ENCODE data around the gene SHROOM3.

The SHROOM3 gene

DNA sequence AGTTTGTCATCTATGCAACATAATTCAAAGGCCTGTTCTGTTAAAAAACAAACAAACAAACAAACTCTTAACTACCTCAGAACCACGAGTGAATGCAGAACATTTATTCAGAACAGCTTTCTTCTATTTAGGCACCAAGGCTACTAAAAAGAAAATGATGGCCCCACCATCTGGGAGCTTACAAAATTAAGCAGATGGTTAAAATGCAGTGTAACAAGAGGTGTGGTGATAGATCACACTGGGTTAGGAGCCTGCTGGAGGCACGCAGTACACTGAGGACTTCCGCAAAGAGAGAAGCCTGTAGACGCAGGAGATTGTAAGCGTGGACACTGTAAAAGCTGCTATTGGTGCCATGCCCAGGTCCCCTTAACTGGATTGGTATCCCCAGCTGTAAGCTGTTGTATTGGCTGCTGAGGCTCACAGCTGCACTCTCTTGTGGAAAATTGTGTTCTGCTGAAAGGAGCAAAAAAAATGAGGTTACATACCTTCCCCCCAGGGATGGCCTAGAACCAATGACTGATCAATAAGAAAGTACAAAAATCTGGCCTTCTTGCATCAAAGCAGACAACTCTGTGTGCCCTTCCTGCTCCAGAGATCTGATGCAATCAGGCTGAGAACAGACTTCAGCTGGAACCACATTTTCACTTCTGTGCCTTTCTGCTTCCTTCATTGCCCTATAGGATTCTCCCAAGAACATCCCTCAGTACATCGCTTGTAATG lies 60.0 kb downstream of the SHROOM3 start:
- DNase-seq: no peak

DNA sequence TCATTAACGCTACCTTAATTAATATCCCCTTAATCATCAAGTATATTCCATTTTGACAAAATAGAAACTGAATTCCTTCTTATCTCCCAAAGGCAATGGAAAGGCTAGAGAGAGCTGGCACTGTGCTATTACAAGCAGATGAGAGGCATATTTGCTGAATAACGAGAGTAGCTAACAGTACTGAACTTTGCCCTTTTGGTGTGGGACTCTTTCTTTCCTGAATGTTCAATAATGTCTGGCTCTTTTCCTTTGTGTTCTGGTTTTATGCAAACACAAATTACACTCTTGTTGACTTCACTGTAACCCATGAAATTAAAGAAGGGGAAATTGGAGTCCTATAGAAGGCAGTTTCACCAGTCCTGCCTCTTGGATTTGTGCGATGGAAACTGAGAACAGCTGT lies 63.5 kb downstream of the SHROOM3 start:
- DNase-seq: no peak

DNA sequence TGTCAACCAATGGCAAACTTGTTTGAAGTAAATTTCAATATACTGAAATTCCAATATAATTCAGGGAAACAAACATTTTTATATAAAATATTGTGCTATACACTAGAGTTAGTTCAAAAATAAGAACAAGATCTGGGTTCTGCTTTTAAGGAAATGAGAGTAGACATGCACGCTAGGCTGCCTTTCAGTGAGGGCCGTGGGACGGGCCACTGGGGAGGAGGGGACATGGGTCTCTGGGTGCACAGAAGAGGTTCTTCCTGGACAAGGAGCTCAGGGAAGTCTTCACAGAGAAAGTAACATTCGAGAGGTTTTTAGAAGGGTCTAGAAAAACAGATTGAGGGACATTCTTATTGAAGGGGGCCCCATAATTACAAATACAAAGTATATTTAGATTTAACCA lies 64.4 kb downstream of the SHROOM3 start:
- DNase-seq: no peak

DNA sequence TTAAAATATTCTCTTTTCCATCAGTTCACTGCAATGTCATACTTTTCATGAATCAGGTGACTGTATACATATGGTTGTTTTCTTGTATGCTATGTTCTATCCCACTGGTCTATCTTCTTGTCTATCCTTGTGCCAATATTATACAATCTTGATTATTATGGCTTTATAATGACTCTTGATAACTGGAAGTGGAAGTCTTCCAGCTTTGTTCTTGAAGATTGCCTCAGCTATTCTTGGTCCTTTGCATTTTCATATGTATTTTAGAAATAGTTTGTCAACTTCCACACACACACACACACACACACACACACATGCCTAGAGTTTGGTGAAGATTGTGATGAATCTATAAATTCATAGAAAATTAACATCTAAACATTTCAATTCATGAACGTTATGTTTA lies 67.9 kb downstream of the SHROOM3 start:
- DNase-seq: no peak

DNA sequence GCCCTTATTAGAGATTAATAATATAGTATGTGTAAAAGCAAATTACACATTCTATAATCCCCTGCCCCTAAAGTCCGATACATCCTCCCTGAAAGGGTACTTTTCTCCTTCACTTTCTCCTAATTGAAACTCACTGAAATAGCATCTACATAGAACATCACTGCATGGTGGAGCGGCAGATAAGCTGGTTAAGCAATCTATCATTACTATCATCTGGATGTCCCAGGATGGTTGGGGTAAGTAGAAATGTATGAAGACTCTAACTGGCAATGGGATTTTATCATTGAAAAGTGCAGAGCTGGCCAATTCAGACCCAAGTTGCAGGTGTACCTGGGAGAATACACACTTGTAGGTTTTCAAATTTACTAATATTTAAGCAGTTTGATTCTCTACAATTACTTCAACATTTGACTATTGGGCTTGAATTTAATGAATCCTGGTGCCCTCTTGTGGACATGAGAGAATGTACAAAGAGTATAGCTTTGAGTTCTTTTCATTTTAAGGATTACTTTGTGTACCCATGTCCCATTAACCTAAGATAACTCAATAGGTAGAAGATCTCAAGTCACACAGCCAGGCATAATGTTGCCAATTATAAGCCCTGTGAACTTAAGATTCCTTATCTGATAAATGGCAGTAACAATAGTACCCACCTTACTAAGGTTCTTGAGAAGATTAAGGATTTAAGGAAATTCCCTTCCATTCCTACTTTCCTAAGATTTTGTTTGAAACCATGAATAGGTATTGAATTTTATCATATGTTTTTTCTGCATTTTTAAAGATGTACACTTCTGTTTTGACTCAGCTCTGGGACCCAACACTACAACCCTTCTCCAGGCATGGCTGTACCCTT lies 69.8 kb downstream of the SHROOM3 start:
- no peak for DNase-seq

DNA sequence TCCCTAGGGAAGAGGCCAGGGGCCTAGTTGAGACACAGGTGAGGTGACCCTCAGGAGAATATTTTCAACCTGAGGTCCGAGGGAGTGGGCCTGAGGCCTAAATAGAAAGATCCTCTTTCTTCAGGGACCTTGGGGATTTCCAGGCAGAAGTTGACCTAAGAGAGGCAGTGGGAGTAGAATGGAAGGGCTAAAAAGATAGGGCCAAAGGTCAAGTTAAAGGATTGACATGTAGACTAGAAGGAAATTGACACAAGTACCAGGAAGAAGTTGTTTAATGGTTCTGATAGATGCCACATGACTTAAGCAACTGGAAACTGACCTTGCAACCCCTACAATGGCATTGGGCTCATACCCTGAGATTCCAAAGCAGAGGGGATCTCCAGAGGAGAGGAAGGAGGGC lies 76.9 kb downstream of the SHROOM3 start:
- no peak for DNase-seq

DNA sequence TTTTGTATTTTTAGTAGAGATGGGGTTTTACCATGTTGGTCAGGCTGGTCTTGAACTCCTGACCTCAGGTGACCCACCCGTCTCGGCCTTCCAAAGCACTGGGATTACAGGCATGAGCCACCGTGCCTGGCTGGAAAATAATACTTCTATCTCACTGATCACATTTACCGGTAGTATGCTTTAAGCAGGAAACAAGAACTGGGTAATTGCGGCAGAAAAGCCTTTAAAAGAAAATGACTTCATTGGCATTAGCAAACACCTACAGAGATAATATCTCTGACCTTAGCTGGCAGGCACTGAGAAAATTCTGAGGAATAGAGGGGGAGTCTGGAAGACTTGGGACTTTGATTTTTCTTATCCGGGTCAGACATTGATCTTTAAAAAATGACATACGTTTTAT lies 78.5 kb downstream of the SHROOM3 start:
- no peak for DNase-seq

DNA sequence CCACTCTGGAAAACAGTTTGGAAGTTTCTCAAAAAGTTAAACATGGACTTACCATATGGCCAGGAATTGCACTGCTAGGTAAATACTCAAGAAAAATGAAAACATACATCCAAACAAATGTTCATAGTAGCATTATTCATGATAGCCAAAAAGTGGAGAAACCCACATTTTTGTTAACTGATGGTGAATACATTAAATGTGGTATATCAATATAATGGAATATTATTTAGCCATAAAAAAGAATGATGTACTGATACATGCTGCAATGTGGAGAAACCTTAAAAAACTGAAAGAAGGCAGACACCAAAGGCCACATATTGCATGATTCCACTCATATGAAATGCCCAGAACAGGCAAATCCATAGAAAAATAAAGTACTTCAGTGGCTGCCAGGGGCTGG lies 79.1 kb downstream of the SHROOM3 start:
- DNase-seq: no peak

DNA sequence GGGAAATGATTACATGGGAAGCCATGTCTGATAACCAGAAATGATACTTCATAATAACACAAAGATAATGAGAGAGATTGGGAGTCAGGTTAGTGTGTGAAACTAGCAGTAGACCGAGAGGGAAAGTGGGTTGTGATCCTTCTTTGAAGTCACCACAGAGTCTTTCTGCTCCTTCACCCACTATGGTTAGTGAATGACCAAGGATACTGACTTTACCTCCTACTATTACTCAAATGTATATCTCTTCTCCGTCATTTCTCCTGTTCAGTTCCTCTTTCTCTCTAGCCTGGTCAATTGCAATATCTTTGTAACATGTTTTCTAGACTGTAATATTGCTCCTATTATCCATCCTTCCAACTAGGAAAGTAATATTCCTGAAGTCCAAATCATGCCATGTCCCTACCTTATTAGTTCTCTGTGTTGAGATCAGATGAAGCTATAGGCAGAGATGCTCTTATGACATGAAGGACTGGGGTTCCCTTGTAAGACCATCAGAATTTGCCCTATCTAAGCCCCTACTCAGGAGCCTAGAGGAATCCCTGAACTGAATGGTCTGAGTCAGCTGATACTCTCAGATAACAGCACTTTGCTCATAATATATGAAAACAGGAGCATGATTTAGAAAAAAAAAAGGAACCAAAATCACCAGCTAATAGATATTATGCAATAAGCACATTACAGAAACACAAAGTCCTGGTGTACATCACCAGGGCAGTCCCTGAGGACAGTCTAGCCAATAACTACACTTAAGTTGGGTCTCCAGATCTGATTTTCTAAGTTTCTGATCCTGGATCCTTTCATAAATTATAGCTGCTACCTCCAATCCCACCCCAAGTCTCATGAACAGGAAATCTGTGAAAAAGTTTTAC lies 81.2 kb downstream of the SHROOM3 start:
- DNase-seq: no peak

DNA sequence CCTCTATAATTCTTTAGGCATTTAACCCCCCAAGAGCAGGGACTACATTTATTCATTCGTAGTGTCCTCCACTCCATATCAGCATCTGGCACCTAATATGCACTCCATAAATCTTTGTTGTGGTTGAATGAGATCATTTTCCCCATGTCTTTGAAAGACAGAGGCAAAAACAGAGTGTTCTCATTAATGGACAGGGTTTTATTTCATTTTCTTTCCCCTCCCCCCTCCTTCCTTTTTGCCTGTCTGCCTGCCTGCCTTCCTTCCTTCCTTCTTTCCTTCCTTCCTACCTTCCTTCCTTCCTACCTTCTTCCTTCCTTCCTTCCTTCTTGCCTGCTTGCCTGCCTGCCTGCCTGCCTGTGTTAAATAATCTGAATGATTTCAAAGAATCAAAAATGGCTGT lies 83.2 kb downstream of the SHROOM3 start:
- DNase-seq: no peak

DNA sequence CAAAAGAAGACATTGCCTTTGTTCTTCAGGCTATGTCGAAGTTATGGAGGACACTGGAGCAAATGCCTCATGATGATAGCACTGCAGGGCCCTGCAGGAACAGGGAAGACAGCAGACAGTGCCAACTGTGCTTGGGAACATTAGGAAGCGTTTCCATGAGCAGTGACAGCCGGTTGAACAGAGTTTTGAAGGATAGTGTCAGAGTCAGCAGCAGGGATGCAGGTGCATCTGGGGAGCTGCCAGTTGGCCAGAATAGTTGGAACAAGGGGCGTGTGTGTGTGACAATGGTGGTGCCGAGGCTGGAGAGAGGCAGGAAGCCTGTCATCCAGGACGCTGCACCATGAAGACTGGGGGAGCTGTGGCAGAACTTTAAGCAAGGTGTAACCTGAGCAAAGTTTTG lies 88.6 kb downstream of the SHROOM3 start:
- no peak for DNase-seq

DNA sequence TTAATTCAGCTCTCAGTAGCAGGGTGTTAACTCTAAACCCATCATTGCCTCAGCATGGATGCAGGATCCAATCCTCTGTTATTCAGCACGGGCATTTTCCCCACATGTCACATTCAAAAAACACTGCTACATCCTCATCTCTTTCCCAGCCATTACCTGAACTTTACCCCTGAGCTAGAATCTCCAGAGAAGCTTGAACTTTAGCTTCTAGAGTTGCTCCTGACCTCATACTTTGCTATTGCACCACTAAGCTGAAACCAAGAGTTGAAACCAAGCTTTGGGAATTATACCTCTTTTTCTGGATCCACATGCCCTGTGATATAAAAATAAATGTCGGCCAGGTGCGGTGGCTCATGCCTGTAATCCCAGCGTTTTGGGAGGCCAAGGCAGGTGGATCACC lies 90.7 kb downstream of the SHROOM3 start:
- DNase-seq: no peak

DNA sequence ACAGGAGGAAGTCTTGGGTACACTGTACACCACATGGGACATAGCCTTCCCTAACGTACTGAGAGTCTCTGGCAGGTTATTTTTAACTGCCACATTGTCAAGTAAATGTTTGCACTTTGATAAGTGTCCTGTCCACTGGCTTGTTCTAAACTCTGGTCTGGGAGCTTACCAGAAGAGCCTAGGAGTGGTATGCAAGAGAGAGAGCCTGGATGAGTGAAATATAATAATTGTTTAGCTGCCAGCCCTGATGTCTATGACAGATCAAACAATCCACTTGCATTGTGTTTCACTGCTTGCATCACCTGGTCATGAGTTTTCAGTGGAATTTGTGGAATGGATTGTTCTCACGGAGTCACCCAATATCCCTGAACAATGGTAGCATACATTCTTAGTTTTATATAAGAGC lies 91.6 kb downstream of the SHROOM3 start:
- DNase-seq: no peak

DNA sequence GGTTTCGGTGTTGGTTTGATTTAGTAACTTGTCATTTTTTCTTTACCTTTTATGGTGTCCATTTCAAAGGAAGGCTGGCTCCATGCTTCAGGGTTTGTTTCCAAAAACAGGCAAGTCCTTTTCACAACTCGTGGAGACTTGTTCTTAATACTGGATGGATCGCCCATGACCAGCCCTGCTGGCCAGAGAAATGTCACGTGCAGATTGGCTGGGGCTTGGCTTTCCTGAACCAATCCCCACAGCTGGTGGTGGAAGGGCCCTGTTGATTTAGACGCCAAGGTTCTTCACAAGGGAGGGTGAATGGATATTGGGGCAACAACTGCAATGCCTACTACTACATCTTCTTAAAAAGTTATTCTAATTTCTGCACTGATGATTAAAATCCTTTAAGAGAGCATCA lies 92.6 kb downstream of the SHROOM3 start:
- DNase-seq: no peak

DNA sequence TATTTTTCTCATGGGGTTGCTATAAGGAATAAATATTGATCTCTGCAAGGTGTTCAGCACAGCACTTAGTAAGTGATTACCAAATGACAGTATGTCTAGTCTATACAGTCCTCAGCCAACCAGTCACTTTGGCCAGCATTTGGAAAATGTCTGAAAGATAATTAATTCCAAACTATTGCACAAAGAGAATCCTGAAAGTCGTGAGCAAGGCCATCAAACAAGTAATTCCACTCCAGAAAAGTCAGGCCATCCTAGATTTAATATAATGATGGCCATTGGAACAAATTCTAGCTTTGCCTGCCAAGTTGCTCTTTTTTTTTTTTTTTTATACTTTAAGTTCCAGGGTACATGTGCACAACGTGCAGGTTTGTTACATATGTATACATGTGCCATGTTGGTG lies 96.6 kb downstream of the SHROOM3 start:
- no peak for DNase-seq

DNA sequence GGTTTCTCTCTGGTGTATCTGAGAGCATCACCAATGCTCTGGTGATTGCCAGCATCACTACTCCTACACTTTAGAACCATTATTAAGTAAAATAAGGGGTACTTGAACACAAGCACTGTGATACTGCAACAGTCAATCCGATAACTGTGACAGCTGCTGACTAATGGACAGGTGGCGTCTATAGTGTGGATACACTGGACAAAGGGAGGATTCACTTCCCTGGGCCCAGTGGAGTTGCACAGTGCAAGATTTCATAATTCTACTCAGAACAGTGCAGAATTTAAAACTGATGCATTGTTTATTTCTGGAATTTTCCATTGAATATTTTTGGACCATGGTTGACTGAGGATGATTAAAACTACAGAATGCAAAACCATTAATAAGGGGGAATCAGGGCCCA lies 97.8 kb downstream of the SHROOM3 start:
- DNase-seq: no peak

DNA sequence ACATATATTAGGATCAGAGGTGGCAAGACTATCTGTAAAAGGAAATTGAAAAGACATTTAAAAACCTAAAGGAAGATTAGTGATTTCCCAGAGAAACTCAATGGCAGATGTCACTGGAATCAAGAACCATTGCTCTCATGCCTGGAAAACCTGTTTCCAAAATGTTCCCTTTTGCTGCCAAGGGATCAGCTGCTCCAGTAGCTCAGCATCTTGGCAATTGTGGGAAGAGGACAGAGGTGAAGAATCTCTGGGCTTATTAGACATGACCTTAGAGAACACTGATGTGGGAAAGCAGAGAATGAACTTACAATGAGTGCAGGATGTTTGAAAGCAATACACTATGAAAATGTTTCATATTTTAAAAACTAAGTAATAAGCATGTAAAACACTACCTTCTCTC lies 98.3 kb downstream of the SHROOM3 start:
- no peak for DNase-seq

DNA sequence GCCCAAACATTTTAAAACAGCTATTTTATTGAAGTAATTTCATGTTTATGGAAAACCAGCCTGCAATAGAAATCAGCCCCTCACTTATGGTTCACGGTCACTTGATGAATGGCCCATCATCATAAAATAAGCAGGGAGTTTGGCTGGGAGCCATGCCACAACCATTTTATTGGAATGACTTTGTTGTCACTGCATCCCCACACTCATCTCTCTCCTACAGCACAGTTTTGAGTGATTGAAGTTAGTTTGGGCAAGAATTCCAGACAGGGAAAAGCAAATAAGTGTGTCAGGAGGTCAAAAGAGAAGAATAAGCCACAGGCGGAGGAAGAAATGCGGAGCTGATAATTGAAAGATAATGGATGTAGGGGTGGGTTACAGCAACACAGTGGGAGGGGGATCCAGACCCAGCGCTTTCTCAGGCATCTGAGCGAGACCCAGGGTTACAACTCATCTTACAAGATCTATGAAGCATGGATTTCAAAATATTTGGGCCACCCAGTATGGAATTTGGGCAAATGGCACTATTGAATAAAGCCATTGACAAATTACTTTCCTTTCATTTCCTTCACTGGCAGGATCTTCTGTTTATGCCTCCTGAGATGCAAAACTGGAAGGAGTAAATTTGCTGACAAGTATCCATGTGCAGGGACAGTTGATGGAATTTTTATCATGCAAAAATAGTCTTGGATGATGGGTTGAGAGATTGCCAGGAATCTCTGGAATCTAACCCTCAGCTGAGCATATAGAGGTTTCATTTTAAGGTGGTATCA lies 100.8 kb downstream of the SHROOM3 start:
- DNase-seq: no peak

DNA sequence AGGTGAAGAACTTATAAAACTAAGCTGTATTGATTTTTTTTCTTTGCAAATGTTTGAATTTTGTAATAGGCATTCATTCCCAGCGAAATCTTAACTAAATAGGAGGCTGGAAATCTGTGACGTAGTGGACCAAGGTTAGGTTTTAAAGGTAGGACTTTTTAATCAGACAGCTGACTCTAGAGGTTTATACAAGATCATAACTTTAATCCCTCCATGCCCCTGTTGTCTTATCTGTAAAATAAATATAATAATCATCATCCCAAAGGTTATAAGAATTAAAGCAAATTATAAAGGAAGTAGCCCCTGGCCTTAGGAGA lies 101.3 kb downstream of the SHROOM3 start:
- DNase-seq: no peak

DNA sequence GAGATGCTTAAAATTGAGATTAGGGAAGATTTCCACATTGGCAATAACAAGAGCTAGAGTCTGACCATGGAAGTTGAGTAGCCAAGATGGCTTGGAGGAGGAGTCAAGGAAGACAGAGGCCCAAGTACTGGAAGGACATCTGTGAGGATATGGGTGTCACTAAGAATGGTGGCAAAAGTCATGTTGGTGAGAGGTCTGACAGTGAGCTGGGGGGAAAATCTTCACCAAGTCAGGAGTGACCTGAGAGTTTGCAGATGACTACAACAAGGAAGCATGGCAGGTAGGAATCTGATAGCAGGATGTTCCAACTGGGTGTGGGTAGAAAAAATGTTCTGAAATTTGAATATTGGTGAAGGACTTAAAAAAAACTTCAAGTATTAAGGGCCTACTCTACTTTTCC lies 103.3 kb downstream of the SHROOM3 start:
- no peak for DNase-seq

DNA sequence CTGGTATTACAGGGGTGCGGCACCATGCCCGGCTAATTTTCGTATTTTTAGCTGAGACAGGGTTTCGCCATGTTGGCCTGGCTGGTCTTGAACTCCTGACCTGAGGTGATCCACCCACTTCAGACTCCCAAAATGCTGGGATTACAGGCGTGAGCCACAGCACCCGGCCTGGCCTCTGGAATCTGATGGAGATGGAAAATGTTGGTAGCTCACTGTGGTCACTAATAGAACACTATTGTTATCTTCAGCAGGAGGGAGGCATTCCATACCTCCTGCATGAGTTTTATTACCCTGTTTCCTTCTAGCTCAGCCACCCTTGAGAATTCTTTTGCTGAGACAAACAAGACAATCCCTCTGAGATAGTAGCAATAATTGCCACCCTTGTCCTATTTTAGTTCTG lies 105.0 kb downstream of the SHROOM3 start:
- no peak for DNase-seq

DNA sequence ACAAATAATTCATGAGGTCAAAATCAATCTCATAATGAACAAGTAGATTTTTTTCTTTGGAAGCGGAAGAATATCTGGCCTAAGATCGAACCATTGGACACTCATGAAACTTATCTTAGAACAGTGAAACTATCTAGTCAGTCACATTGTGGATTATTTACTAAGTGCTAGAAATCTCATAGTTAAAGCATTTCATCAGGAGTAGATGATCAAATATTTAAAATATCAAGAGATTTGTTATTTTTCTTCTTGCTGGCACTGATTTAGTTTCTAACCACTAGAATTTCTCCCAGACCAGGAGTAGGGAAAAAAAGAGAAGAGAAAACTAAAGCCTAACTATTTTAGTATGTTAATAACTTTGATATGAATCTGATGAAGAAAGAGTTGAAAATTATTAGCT lies 105.5 kb downstream of the SHROOM3 start:
- DNase-seq: no peak

DNA sequence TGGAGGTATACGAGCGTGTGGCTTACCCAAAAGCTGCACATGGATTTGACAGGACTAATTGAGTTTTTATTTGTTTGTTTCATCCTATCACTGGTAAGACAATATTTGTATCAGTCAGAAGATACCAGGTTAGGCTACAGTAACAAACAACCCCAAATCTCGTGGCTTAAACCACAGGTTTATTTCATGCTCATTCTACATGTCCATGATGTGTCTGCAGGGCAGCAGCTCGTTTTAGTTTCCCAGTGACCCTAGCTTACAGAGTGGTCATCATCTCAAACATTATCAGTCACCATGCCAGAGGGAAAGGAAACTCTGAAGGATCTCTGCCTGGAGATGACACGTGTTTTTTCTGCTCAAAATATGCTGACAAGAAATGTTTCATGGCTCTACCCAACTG lies 108.3 kb downstream of the SHROOM3 start:
- no peak for DNase-seq

Measured in NK-92 treated with Interleukin-12 subunit alpha and Interleukin-12 subunit beta, amount 100 ng/mL, for 24 hours (cell line).